Measurements from ENCODE around the gene OR6K6.

OR6K6 gene

DNA sequence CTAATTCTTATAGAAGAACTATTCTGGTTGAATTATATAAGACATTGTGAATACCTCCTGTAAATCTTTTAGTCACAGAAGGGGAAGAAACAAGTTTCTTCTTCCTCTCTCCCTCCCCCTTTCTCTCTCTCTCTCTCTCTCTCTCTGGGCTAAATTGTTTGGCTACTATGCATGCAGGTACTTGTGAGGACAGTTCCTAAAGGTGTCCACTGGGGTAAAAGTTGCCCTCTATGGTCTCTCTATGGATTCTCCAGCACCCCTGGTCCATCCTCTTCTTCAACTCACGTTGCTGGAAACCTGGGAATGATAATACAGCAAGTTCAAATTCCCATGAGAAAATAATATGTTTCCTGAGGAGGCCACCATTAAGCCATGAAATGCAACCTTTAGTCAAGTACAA is 39.8 kb upstream of the OR6K6 start:
- H3K4me1 ChIP-seq (ENCODE audit: control insufficient read depth, low read length), result no peaks in the 10 kb centered on the region
- H3F3A ChIP-seq (ENCODE audit: control insufficient read depth, insufficient read depth), result no peaks in the 10 kb centered on the region
- no peaks in the 10 kb centered on the region for H4K20me1 ChIP-seq (ENCODE audit: control insufficient read depth, insufficient read depth, low read depth, low read length)
- TF ChIP-seq, protein P1, sequence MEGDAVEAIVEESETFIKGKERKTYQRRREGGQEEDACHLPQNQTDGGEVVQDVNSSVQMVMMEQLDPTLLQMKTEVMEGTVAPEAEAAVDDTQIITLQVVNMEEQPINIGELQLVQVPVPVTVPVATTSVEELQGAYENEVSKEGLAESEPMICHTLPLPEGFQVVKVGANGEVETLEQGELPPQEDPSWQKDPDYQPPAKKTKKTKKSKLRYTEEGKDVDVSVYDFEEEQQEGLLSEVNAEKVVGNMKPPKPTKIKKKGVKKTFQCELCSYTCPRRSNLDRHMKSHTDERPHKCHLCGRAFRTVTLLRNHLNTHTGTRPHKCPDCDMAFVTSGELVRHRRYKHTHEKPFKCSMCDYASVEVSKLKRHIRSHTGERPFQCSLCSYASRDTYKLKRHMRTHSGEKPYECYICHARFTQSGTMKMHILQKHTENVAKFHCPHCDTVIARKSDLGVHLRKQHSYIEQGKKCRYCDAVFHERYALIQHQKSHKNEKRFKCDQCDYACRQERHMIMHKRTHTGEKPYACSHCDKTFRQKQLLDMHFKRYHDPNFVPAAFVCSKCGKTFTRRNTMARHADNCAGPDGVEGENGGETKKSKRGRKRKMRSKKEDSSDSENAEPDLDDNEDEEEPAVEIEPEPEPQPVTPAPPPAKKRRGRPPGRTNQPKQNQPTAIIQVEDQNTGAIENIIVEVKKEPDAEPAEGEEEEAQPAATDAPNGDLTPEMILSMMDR (IDR thresholded peaks at IDR 0.05; ENCODE audit: low read depth, low read length, poor library complexity, severe bottlenecking), result no peak
- TF ChIP-seq EZH2phosphoT487 (IDR thresholded peaks at IDR 0.05; ENCODE audit: borderline replicate concordance, low read length), result no peak
- no peak overlapping the region for H3K4me3 ChIP-seq (ENCODE audit: low read length)
- H3K36me3 ChIP-seq (ENCODE audit: control insufficient read depth, low read length), result no peaks in the 10 kb centered on the region
- no peak overlapping the region for H3K27ac ChIP-seq (ENCODE audit: low read depth, low read length)
- H3K79me2 ChIP-seq (ENCODE audit: control insufficient read depth, low read length), result no peaks in the 10 kb centered on the region
- H3K4me2 ChIP-seq (ENCODE audit: low read length), result no peak overlapping the region
- H3K27me3 ChIP-seq (ENCODE audit: control insufficient read depth, low read length), result 0 out of 2 replicates have a peak, but pooled peaks cover 5% of the 10 kb centered on the region
- no peaks in the 10 kb centered on the region for H3K9me3 ChIP-seq (ENCODE audit: control insufficient read depth, insufficient read depth, low read length)
- no peaks in the 10 kb centered on the region for H3K9me2 ChIP-seq (replicated peaks; ENCODE audit: control insufficient read depth, low read length)

DNA sequence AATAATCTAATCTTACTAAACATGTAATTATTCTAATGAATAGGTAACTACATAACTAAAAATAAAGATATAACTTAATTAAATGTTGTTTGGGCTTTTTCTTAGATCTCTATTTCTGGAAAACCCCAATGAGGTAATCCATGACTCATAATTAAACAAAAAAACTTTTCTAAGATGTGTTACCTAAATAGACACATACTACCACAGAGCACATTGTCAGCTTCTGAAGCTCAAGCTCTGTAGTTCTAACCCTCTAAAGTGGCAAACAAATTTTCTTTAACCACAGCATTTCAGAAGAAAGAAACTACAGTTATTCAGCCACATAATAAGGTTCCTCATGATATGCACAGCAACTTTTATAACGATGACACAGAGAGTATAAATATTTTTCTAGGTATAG is 38.2 kb upstream of the OR6K6 start:
- Histone ChIP-seq H3K36me3 (ENCODE audit: control insufficient read depth, low read length) (no peaks in the 10 kb centered on the region), H3F3A (ENCODE audit: control insufficient read depth, insufficient read depth) (no peaks in the 10 kb centered on the region), H3K9me3 (ENCODE audit: control insufficient read depth, insufficient read depth, low read length) (no peaks in the 10 kb centered on the region), H3K9me2 (replicated peaks; ENCODE audit: control insufficient read depth, low read length) (no peaks in the 10 kb centered on the region), H3K4me1 (ENCODE audit: control insufficient read depth, low read length) (no peaks in the 10 kb centered on the region), H4K20me1 (ENCODE audit: control insufficient read depth, insufficient read depth, low read depth, low read length) (no peaks in the 10 kb centered on the region), H3K27ac (ENCODE audit: low read depth, low read length) (no peak overlapping the region), H3K27me3 (ENCODE audit: control insufficient read depth, low read length) (0 out of 2 replicates have a peak, but pooled peaks cover 9% of the 10 kb centered on the region), H3K79me2 (ENCODE audit: control insufficient read depth, low read length) (no peaks in the 10 kb centered on the region), H3K4me3 (ENCODE audit: low read length) (no peak overlapping the region), H3K4me2 (ENCODE audit: low read length) (no peak overlapping the region)
- TF ChIP-seq, protein P1 (IDR thresholded peaks at IDR 0.05; ENCODE audit: low read depth, low read length, poor library complexity, severe bottlenecking), result no peak
- no peak for TF ChIP-seq EZH2phosphoT487 (IDR thresholded peaks at IDR 0.05; ENCODE audit: borderline replicate concordance, low read length)

DNA sequence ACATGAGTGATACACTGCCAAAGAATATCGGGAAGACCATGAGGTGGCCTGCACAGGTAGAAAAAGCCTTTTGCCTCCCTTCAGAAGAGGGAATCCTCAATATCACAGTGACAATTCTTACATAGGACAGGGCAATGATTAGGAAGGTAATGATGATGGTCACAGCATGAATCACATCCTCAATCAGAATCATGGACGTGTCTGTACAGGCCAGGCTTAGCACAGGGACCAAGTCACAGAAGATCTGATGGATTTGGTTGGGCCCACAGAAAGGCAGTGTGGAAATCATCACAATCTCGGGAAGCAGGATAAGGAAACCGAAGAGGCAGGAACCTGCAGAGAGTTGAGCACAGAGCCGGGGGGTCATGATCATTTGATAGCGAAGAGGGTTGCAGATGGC is 37.2 kb upstream of the OR6K6 start:
- H3K36me3 ChIP-seq (ENCODE audit: control insufficient read depth, low read length), result no peaks in the 10 kb centered on the region
- H3F3A ChIP-seq (ENCODE audit: control insufficient read depth, insufficient read depth), result no peaks in the 10 kb centered on the region
- TF ChIP-seq, protein P1 (IDR thresholded peaks at IDR 0.05; ENCODE audit: low read depth, low read length, poor library complexity, severe bottlenecking), result no peak
- no peak for TF ChIP-seq EZH2phosphoT487 (IDR thresholded peaks at IDR 0.05; ENCODE audit: borderline replicate concordance, low read length)
- H3K4me2 ChIP-seq (ENCODE audit: low read length), result no peak overlapping the region
- no peaks in the 10 kb centered on the region for H4K20me1 ChIP-seq (ENCODE audit: control insufficient read depth, insufficient read depth, low read depth, low read length)
- 0 out of 2 replicates have a peak, but pooled peaks cover 7% of the 10 kb centered on the region for H3K27me3 ChIP-seq (ENCODE audit: control insufficient read depth, low read length)
- H3K79me2 ChIP-seq (ENCODE audit: control insufficient read depth, low read length), result no peaks in the 10 kb centered on the region
- H3K9me3 ChIP-seq (ENCODE audit: control insufficient read depth, insufficient read depth, low read length), result no peaks in the 10 kb centered on the region
- H3K4me1 ChIP-seq (ENCODE audit: control insufficient read depth, low read length), result no peaks in the 10 kb centered on the region
- no peaks in the 10 kb centered on the region for H3K9me2 ChIP-seq (replicated peaks; ENCODE audit: control insufficient read depth, low read length)
- no peak overlapping the region for H3K4me3 ChIP-seq (ENCODE audit: low read length)
- no peak overlapping the region for H3K27ac ChIP-seq (ENCODE audit: low read depth, low read length)
